GM23248 (cell line): ENCODE results near the gene FHAD1.

Experiments
- EZH2 ChIP-seq: fragments of 200-600 bp; sonication (generic); IDR thresholded peaks from 2 replicates; pipeline ENCODE4 v1.6.1; 2018; ENCODE audit warnings: antibody characterized with exemption, mild to moderate bottlenecking; ENCODE audit not compliant: insufficient read depth, poor library complexity, severe bottlenecking
- EZH2phosphoT487 ChIP-seq: fragments of 200-600 bp; sonication (generic); IDR thresholded peaks from 2 replicates; pipeline ENCODE4 v1.6.1; 2018; ENCODE audit warnings: antibody characterized with exemption, moderate library complexity, mild to moderate bottlenecking, low read depth; ENCODE audit not compliant: insufficient read depth

- TF ChIP-seq EZH2phosphoT487 (no peak), EZH2 (no peak)
These were observed 121.9 kb downstream of the FHAD1 start for GRCh38 chr1:15368888-15369287.
